Heart right ventricle (tissue), 16 donors: ENCODE results near the gene SLMAP. TPM values are rescaled to one million over a fixed set of nuclear protein-coding genes. Genes with fewer than 3 reads are reported as not detected.

ENCODE experiments used
- ATAC-seq, 8 donors: fragments of 200-7000 bp; cut with Tn5 transposase; one replicate each; pipeline ENCODE4 v1.9.1; 2020; ENCODE audit warnings: mild to moderate bottlenecking in 8 of 8, moderate library complexity in 8 of 8, moderate number of reproducible peaks in 1 of 8
- DNase-seq, 2 donors: peaks; one replicate each; pipeline ENCODE4 v3.0.0-alpha.2; 2020
- H3K27ac ChIP-seq, 10 donors: fragments of 200-600 bp; sonication (generic) in 2 of 10; one replicate each; pipeline versions ENCODE4 v1.5.0 to v1.8.0; 2020 to 2022; ENCODE audit warnings: mild to moderate bottlenecking in 3 of 10
- H3K27me3 ChIP-seq, 7 donors: fragments of 200-600 bp; one replicate each; pipeline ENCODE4 v1.8.0; 2021 to 2022; ENCODE audit warnings: mild to moderate bottlenecking in 2 of 7
- H3K36me3 ChIP-seq, 9 donors: fragments of 200-600 bp; sonication (generic) in 1 of 9; one replicate each; pipeline versions ENCODE4 v1.5.0 to v1.8.0; 2020 to 2022; ENCODE audit warnings: mild to moderate bottlenecking in 2 of 9
- H3K4me1 ChIP-seq, 9 donors: fragments of 200-600 bp; sonication (generic) in 1 of 9; one replicate each; pipeline versions ENCODE4 v1.5.0 to v1.8.0; 2020 to 2022; ENCODE audit warnings: mild to moderate bottlenecking in 4 of 9
- H3K4me3 ChIP-seq, 10 donors: fragments of 200-600 bp; sonication (generic) in 2 of 10; one replicate each; pipeline versions ENCODE4 v1.5.0 to v1.8.0; 2020 to 2022; ENCODE audit warnings: mild to moderate bottlenecking in 7 of 10, moderate library complexity in 2 of 10
- H3K9me3 ChIP-seq, 11 donors: fragments of 200-600 bp in 10 of 11; sonication (generic) in 2 of 11; one replicate each; pipeline versions ENCODE4 v1.5.0 to v1.8.0; 2013 to 2022; ENCODE audit warnings: mild to moderate bottlenecking in 2 of 11, control low read depth in 1 of 11, moderate library complexity in 1 of 11
- WGBS, 2 donors: extraction: QIAGEN DNeasy Blood & Tissue Kit; methylation state at CpG; one replicate each; pipeline ENCODE4 v1.1.7; 2013; ENCODE audit warnings: inconsistent platforms in 1 of 2; 5-methylcytosine and 5-hydroxymethylcytosine counted together
- intact Hi-C, 10 donors: fragments of 100-400 bp; cut with DNase I; formaldehyde crosslinking; loops; one replicate each; pipeline versions ENCODE4 v1.11.1 to v1.14.2; 2022
- polyA plus RNA-seq, 2 donors: library from polyadenylated mRNA; stranded (reverse); fragments of 200-250 nt; gene quantifications; one replicate each; pipeline ENCODE4 v1.2.3, GENCODE V29; 2013
- total RNA-seq, 10 donors: library from RNA; stranded (reverse); fragmentation: NEBNext Ultra II Directional in 3 of 10; extraction: Animal tissue kit (Norgen Biotek cat#: 25700) in 3 of 10; gene quantifications; one replicate each; pipeline versions ENCODE4 v1.2.1 to v1.2.4, GENCODE V29; 2021 to 2023
- TF ChIP-seq, protein P1 (sequence below), 9 donors: fragments of 200-600 bp; sonication (generic) in 2 of 9; IDR thresholded peaks; one replicate each; pipeline versions ENCODE4 v1.5.0 to v1.8.0; 2021 to 2022; ENCODE audit warnings: antibody characterized with exemption in 9 of 9, mild to moderate bottlenecking in 5 of 9, moderate library complexity in 1 of 9
- donor health status: Arrhythmogenic right ventricular cardiomyopathy.
- donor health status: ischemic (EF 13 %, LVEDD 7.1; RV severe dilation, severe dysfunction).
- donor health status: healthy with polysubstance abuse.
- donor health status: DM: no; HTN: yes; CAD: no.
- donor health status: DM: no; HTN: no; CAD: no.
- donor health status: ischemic (EF 25% LVEDD 6.9; RV normal size, moderate dysfunction).
- donor health status: ischemic (EF 25% LVEDD 5.7; RV mildly dilated, moderate dysfunction).
- donor health status: healthy.
- donor health status: DM: yes; HTN: yes; CAD: no.
- donor health status: Ischemic cardiomyopathy.
- donor health status: ischemic (EF 35%, LVEDD 5.7; RV mildly dilated, moderate dysfunction).
- donor health status: nonischemic (EF 11% LVEDD 7.7; RV severe dilation, severe dysfunction).
- donor health status: DM: yes; HTN: yes; CAD: no.
- donor health status: PGD.
- donor health status: ischemic (EF 29% LVEDD 5.4; RV normal size, mild dysfunction).
- donor health status: nonischemic (EF 23%, LVEDD 6.1; RV moderate dilation, normal function).

The SLMAP gene
- total and polyA plus RNA-seq, 12 donors, result 65.8 to 724 (median 341) TPM

- H3K4me3 ChIP-seq, result peak overlapping the region in 3 of 10 donors; percentile 12 to 16 (median 13)
Observed at GRCh38 chr3:57958642-57959422, 202.7 kb downstream of the SLMAP start.

GRCh38 chr3:57959423-57960173 is 203.5 kb downstream of the SLMAP start:
- peak in 1 of 2 donors; percentile 50 for DNase-seq
- intact Hi-C loops, result loop anchor here in 1 of 10 donors (10.0 kb wide), 1 partner anchor 45 kb away; the partner anchor contains the start of gene FLNB
- peak overlapping the region; percentile 40 to 91 (median 78) for H3K27ac ChIP-seq
- TF ChIP-seq, protein P1, sequence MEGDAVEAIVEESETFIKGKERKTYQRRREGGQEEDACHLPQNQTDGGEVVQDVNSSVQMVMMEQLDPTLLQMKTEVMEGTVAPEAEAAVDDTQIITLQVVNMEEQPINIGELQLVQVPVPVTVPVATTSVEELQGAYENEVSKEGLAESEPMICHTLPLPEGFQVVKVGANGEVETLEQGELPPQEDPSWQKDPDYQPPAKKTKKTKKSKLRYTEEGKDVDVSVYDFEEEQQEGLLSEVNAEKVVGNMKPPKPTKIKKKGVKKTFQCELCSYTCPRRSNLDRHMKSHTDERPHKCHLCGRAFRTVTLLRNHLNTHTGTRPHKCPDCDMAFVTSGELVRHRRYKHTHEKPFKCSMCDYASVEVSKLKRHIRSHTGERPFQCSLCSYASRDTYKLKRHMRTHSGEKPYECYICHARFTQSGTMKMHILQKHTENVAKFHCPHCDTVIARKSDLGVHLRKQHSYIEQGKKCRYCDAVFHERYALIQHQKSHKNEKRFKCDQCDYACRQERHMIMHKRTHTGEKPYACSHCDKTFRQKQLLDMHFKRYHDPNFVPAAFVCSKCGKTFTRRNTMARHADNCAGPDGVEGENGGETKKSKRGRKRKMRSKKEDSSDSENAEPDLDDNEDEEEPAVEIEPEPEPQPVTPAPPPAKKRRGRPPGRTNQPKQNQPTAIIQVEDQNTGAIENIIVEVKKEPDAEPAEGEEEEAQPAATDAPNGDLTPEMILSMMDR (IDR thresholded peaks at IDR 0.05), result no peak
- peak overlapping the region in 6 of 10 donors; percentile 13 to 20 (median 14) for H3K4me3 ChIP-seq
- no peaks in the 10 kb centered on the region for H3K9me3 ChIP-seq
- no peaks in the 10 kb centered on the region for H3K27me3 ChIP-seq
- no peaks in the 10 kb centered on the region for H3K36me3 ChIP-seq
- 39 to 54% methylated on average over 19 of the region's 19 CpGs for WGBS, 2 donors
- ATAC-seq, result peak in 7 of 8 donors; percentile 24 to 58 (median 52)
- H3K4me1 ChIP-seq, result peaks cover 8 to 47% (median 29%) of the 10 kb centered on the region in 9 donors

More at GRCh38 chr3:57958642-57959422, 202.7 kb downstream of the SLMAP start:
- Histone ChIP-seq H3K27me3 (no peaks in the 10 kb centered on the region), H3K9me3 (no peaks in the 10 kb centered on the region), H3K27ac (peak overlapping the region; percentile 40 to 91 (median 78)), H3K36me3 (no peaks in the 10 kb centered on the region), H3K4me1 (peaks cover 8 to 47% (median 29%) of the 10 kb centered on the region in 9 donors)
- intact Hi-C loops, result loop anchor here in 1 of 10 donors (10.0 kb wide), 1 partner anchor 46 kb away; the partner anchor contains the start of gene FLNB
- DNase-seq, result peak; percentile 37 to 55
- 63 to 77% methylated on average over 13 of the region's 13 CpGs for WGBS, 2 donors
- ATAC-seq, result peak; percentile 57 to 86 (median 80)
- TF ChIP-seq, protein P1 (IDR thresholded peaks at IDR 0.05), result no peak

GRCh38 chr3:57960174-57960505 is 204.0 kb downstream of the SLMAP start:
- ATAC-seq (no peak), DNase-seq (no peak)
- H3K27ac ChIP-seq, result peak overlapping the region in 9 of 10 donors; percentile 40 to 91 (median 79)
- H3K36me3 ChIP-seq, result no peaks in the 10 kb centered on the region
- peaks cover 8 to 47% (median 29%) of the 10 kb centered on the region in 9 donors for H3K4me1 ChIP-seq
- 69 to 70% methylated on average over 4 of the region's 4 CpGs for WGBS, 2 donors
- TF ChIP-seq, protein P1 (IDR thresholded peaks at IDR 0.05), result no peak
- no peak overlapping the region for H3K4me3 ChIP-seq
- no peaks in the 10 kb centered on the region for H3K27me3 ChIP-seq
- intact Hi-C loops, result no loop called here
- no peaks in the 10 kb centered on the region for H3K9me3 ChIP-seq

- H3K9me3 ChIP-seq, result no peaks in the 10 kb centered on the region
- no peaks in the 10 kb centered on the region for H3K27me3 ChIP-seq
- no peak overlapping the region for H3K4me3 ChIP-seq
- peak overlapping the region in 1 of 10 donors; percentile 85 for H3K27ac ChIP-seq
- DNase-seq (no peak), ATAC-seq (no peak)
- WGBS, 2 donors, result 85 to 87% methylated on average over 21 of the region's 21 CpGs
- TF ChIP-seq, protein P1 (IDR thresholded peaks at IDR 0.05), result no peak
- intact Hi-C loops, result no loop called here
- no peaks in the 10 kb centered on the region for H3K36me3 ChIP-seq
- H3K4me1 ChIP-seq, result peaks cover 8 to 42% (median 26%) of the 10 kb centered on the region in 9 donors
Observed at GRCh38 chr3:57961177-57961827, 205.2 kb downstream of the SLMAP start.
